OCI-LY1 (cell line): ENCODE results near the gene STXBP2.

Experiments
- CTCF ChIP-seq: fragments of 200-600 bp; sonication (generic), shearing (Covaris generic); IDR thresholded peaks from 2 replicates; pipeline ENCODE4 v1.5.1; 2017; ENCODE audit warnings: mild to moderate bottlenecking, antibody characterized with exemption, low read length, moderate library complexity, mixed read lengths
- EZH2 ChIP-seq: fragments of 200-600 bp; sonication (generic), shearing (Covaris generic); IDR thresholded peaks from 2 replicates; pipeline ENCODE4 v1.8.0; 2017; ENCODE audit warnings: borderline replicate concordance, mixed run types, mild to moderate bottlenecking, antibody characterized with exemption, low read length, moderate library complexity, mixed read lengths

- TF ChIP-seq CTCF (no peak), EZH2 (no peak)
Observed at GRCh38 chr19:7644550-7644877, 7.6 kb downstream of the STXBP2 start.
